Parathyroid adenoma (tissue), 2 donors: ENCODE data around the gene NRIP1.
"Not testable (repeated sequence)": the region's sequence is repeated elsewhere in the genome, so short reads cannot be mapped to it uniquely, and the experiment has no call there.

Source experiments
- H2AFZ ChIP-seq: fragments of 300-600 bp; sonication (generic); one replicate; pipeline ENCODE4 v1.7.0; 2017; ENCODE audit warnings: antibody characterized with exemption, mild to moderate bottlenecking
- H3K27ac ChIP-seq: fragments of 300-600 bp; sonication (generic); one replicate; pipeline ENCODE4 v1.7.0; 2017
- H3K27me3 ChIP-seq: fragments of 300-600 bp; sonication (generic); one replicate; pipeline ENCODE4 v1.7.0; 2017; ENCODE audit warnings: low read length; ENCODE audit not compliant: control insufficient read depth, insufficient read depth
- H3K36me3 ChIP-seq: fragments of 300-600 bp; sonication (generic); one replicate; pipeline ENCODE4 v1.7.0; 2017; ENCODE audit warnings: low read length; ENCODE audit not compliant: control insufficient read depth, insufficient read depth
- H3K4me1 ChIP-seq: fragments of 300-600 bp; sonication (generic); one replicate; pipeline ENCODE4 v1.7.0; 2017; ENCODE audit warnings: control low read depth
- H3K4me2 ChIP-seq: fragments of 300-600 bp; sonication (generic); one replicate; pipeline ENCODE4 v1.7.0; 2017; ENCODE audit warnings: low read length
- H3K4me3 ChIP-seq: fragments of 300-600 bp; sonication (generic); one replicate; pipeline ENCODE4 v1.7.0; 2017; ENCODE audit warnings: low read depth, low read length
- H3K79me2 ChIP-seq: fragments of 300-600 bp; sonication (generic); one replicate; pipeline ENCODE4 v1.7.0; 2017; ENCODE audit warnings: control low read depth
- H3K9ac ChIP-seq: fragments of 300-600 bp; sonication (generic); one replicate; pipeline ENCODE4 v1.7.0; 2017; ENCODE audit warnings: mild to moderate bottlenecking
- H3K9me3 ChIP-seq: fragments of 300-600 bp; sonication (generic); one replicate; pipeline ENCODE4 v1.7.0; 2017; ENCODE audit warnings: low read length; ENCODE audit not compliant: control insufficient read depth
- TF ChIP-seq, protein P1 (sequence below): fragments of 300-600 bp; sonication (generic); IDR thresholded peaks from one replicate; pipeline ENCODE4 v1.7.0; 2017; ENCODE audit warnings: antibody characterized with exemption, mild to moderate bottlenecking
- donor health status: primary hyperparathyroidism.

NRIP1 gene

DNA sequence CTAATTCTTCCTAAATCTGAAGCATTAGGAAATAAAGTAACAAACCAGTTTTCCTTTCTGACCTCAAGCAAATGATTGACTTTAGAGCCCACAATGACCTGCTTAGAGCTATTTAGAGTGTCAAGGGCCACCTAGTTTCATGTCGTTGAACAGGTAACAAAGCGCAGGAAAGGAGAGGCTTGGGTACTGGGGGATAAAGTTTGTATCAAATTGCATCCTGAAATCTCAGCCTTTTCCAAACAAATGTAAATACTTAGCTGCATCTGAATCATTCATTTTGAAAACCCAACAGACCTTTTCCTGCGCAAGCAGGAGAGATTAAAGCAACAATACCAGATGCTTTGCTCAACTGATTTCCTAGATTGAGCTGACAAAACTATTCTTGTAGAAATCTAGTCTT, 121.2 kb downstream of the NRIP1 start:
- TF ChIP-seq, protein P1, sequence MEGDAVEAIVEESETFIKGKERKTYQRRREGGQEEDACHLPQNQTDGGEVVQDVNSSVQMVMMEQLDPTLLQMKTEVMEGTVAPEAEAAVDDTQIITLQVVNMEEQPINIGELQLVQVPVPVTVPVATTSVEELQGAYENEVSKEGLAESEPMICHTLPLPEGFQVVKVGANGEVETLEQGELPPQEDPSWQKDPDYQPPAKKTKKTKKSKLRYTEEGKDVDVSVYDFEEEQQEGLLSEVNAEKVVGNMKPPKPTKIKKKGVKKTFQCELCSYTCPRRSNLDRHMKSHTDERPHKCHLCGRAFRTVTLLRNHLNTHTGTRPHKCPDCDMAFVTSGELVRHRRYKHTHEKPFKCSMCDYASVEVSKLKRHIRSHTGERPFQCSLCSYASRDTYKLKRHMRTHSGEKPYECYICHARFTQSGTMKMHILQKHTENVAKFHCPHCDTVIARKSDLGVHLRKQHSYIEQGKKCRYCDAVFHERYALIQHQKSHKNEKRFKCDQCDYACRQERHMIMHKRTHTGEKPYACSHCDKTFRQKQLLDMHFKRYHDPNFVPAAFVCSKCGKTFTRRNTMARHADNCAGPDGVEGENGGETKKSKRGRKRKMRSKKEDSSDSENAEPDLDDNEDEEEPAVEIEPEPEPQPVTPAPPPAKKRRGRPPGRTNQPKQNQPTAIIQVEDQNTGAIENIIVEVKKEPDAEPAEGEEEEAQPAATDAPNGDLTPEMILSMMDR = no peak

DNA sequence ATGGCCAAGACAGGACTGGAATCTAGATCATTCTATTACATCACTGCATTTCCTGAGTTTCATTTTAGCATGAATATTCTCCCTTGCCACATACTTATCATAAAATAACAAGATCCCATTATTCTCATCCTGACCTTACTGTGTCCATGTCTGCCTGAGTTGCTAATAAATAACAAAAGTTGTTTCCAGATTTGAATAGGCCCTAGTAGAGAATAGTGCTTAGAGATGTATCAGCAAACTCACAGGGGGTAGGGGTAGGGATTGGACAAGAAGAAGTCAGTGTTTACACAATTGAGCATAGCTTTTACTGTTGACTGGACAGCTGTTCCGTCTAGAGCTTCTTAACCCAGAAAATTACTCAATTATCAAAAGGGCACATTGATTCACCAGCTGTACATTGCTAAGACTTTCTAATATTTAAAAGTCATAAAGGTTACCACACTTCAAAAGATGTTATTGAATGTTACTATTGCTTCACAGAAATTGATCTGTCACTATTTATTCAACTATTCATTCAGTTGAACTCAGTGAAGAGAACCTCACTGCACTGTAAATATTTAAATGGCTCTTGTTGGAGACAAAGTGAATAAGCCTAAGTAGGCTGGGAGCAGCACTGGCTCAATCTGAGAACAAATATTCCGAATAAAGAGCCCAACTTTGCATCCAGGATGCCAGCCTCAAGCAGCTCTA, 121.9 kb downstream of the NRIP1 start:
- Histone ChIP-seq H3K4me3 (no peak overlapping the region), H3K36me3 (no peaks in the 10 kb centered on the region), H3K4me1 (no peaks in the 10 kb centered on the region), H3K27me3 (no peaks in the 10 kb centered on the region), H3K27ac (no peak overlapping the region), H3K9ac (no peak overlapping the region), H3K4me2 (no peak overlapping the region), H3K79me2 (no peaks in the 10 kb centered on the region), H3K9me3 (no peaks in the 10 kb centered on the region), H2AFZ (no peak overlapping the region)
- TF ChIP-seq, protein P1 = no peak

More for the DNA sequence above, 121.2 kb downstream of the NRIP1 start:
- H3K4me1 ChIP-seq = no peaks in the 10 kb centered on the region
- H3K9me3 ChIP-seq = no peaks in the 10 kb centered on the region
- H3K4me3 ChIP-seq = no peak overlapping the region
- H3K27ac ChIP-seq = no peak overlapping the region
- no peaks in the 10 kb centered on the region for H3K36me3 ChIP-seq
- no peaks in the 10 kb centered on the region for H3K79me2 ChIP-seq
- H3K4me2 ChIP-seq = no peak overlapping the region
- no peak overlapping the region for H2AFZ ChIP-seq
- no peak overlapping the region for H3K9ac ChIP-seq
- no peaks in the 10 kb centered on the region for H3K27me3 ChIP-seq

DNA sequence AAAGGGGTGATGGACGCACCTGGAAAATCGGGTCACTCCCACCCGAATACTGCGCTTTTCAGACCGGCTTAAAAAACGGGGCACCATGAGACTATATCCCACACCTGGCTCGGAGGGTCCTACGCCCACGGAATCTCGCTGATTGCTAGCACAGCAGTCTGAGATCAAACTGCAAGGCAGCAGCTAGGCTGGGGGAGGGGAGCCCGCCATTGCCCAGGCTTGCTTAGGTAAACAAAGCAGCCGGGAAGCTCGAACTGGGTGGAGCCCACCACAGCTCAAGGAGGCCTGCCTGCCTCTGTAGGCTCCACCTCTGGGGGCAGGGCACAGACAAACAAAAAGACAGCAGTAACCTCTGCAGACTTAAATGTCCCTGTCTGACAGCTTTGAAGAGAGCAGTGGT, 137.5 kb downstream of the NRIP1 start:
- H3K36me3 ChIP-seq, H3K4me2 ChIP-seq, H3K4me3 ChIP-seq, H3K9me3 ChIP-seq, H3K27me3 ChIP-seq, H3K27ac ChIP-seq, H3K79me2 ChIP-seq, H3K4me1 ChIP-seq, H2AFZ ChIP-seq, H3K9ac ChIP-seq: not testable (repeated sequence)

DNA sequence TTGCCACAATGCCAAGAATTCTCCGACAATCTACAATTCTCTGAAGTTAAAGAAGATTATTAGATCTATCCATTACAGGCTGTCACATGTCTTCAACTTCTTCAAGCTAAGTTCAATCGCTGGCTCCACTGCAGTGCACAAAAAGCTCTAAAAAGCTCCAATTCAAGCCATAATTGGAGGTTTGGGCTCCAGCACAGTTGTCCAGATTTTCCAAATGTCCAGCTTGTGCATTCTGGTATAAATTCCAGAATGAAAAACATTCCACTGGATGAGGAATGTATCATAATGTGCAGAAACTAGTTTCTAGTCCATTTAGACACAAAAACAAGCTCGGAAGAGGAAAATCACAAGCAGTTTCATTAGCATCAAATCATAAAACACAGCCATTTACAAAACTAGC, 138.6 kb downstream of the NRIP1 start:
- Histone ChIP-seq H3K9ac (no peak overlapping the region), H2AFZ (no peak overlapping the region), H3K79me2 (no peaks in the 10 kb centered on the region), H3K27me3 (no peaks in the 10 kb centered on the region), H3K36me3 (no peaks in the 10 kb centered on the region), H3K4me3 (no peak overlapping the region), H3K4me1 (no peaks in the 10 kb centered on the region), H3K4me2 (no peak overlapping the region), H3K9me3 (no peaks in the 10 kb centered on the region), H3K27ac (no peak overlapping the region)
- TF ChIP-seq, protein P1 = no peak

- no peak overlapping the region for H3K9ac ChIP-seq
- no peak overlapping the region for H2AFZ ChIP-seq
- TF ChIP-seq, protein P1 = no peak
- H3K4me2 ChIP-seq = no peak overlapping the region
- H3K27ac ChIP-seq = no peak overlapping the region
- no peaks in the 10 kb centered on the region for H3K4me1 ChIP-seq
- H3K79me2 ChIP-seq = no peaks in the 10 kb centered on the region
- no peaks in the 10 kb centered on the region for H3K9me3 ChIP-seq
- no peaks in the 10 kb centered on the region for H3K27me3 ChIP-seq
- no peak overlapping the region for H3K4me3 ChIP-seq
- no peaks in the 10 kb centered on the region for H3K36me3 ChIP-seq
These were observed 141.3 kb downstream of the NRIP1 start for GRCh38 chr21:14923468-14923867.
